Measurements from ENCODE around the gene SETBP1.

DNA sequence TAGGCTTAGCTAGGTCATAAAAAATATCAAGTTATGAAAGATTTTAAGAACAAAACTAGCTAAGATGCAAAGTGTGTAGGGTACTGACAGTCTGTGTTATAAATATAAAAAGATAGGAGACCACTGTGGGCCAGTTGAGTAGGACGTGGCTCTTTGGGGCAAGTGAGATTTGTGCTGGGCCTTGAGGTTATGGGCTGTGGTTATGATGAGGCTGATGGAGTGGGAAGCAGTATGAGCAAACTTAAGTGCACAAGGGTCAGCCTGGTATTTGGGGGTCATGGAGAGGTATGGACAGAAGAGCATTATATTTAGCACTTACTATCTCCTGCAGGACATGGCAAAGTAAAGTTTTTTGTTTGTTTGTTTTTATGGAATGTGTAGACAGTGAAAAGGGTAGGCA is 70.1 kb downstream of the SETBP1 start:
- TF ChIP-seq POLR2A (IDR thresholded peaks at IDR 0.05) = no peak
- TF ChIP-seq, protein P1, sequence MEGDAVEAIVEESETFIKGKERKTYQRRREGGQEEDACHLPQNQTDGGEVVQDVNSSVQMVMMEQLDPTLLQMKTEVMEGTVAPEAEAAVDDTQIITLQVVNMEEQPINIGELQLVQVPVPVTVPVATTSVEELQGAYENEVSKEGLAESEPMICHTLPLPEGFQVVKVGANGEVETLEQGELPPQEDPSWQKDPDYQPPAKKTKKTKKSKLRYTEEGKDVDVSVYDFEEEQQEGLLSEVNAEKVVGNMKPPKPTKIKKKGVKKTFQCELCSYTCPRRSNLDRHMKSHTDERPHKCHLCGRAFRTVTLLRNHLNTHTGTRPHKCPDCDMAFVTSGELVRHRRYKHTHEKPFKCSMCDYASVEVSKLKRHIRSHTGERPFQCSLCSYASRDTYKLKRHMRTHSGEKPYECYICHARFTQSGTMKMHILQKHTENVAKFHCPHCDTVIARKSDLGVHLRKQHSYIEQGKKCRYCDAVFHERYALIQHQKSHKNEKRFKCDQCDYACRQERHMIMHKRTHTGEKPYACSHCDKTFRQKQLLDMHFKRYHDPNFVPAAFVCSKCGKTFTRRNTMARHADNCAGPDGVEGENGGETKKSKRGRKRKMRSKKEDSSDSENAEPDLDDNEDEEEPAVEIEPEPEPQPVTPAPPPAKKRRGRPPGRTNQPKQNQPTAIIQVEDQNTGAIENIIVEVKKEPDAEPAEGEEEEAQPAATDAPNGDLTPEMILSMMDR (IDR thresholded peaks at IDR 0.05) = no peak

Data from lower leg skin (tissue), 3 donors.